ENCODE measurements around the gene MYH11.
A peak's percentile ranks its signal among the peaks of the same experiment; 100 is the strongest.
"Not testable (repeated sequence)": the region's sequence is repeated elsewhere in the genome, so short reads cannot be mapped to it uniquely, and the experiment has no call there.

MYH11 gene

GRCh38 chr16:15879255-15879811, 22.5 kb upstream of the MYH11 start:
- no peak for FAIRE-seq
- DNase-seq (ENCODE audit: low spot score): no peak

GRCh38 chr16:15876503-15876902, 19.7 kb upstream of the MYH11 start:
- FAIRE-seq (no peak), DNase-seq (ENCODE audit: low spot score) (no peak)

DNA sequence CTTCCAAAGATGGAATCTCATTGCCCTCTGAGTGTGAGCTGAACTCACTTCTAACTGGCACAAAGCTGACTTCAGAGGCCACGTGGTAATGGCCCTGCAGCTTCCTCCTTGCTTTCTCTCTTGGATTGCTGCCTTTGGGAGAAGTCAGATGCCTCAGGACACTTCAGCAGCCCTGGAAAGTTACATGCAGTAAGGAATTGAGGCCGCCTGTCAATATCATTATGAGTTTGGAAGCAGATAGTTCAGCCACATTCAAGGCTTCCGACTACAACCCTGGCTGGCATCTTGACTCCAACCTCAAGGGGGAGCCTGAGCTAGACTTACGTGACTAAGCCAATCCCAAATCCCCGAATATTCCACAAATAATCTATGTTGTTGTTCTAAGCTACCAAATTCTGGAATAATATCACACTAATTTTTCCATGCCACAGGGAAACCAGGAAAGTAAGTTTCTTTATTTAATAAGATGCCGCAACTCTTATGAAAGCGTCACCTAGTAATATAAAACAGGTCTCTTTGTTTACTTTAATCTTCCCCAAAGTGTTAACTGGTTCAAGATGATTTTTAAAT, 18.0 kb upstream of the MYH11 start:
- FAIRE-seq (no peak), DNase-seq (ENCODE audit: low spot score) (peak; percentile 31)

DNA sequence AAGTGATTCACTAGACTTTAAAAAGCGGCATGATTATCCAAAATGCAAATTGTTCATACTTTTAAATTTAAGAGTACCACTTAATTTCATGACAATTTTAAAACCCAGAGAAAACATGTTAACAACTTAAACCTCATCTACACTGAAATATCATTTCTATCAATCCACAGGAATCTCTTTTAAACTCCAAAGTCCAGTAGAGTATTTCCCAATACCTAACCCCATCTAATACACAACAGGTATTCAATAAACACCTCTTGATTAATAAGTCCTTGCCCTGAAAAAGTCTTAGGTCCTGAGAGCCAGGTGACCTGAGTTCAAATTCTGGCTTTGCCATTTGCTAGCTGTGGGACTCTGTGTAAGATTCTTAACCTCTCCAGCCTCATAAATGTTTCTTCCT, 16.9 kb upstream of the MYH11 start:
- DNase-seq (ENCODE audit: low spot score): no peak
- FAIRE-seq: no peak

DNA sequence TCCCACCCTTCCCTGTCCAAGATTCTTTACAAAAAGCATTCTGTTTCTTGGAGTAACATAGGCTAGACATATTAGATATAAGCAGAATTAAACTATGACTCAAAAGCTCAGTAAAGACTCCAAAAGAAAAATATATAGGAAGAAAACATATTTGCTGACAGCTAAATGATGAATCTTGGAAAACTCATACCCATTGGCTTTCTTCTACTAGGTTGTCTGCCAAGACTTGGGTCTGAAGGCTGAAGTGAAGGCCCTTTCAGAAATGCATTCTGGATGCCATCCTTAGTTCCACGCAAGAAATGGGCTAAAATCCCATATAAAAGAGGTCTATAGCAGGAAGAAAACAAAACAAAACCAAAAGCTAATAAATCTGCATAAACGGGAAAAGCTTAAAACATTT, 16.5 kb upstream of the MYH11 start:
- FAIRE-seq: no peak

DNA sequence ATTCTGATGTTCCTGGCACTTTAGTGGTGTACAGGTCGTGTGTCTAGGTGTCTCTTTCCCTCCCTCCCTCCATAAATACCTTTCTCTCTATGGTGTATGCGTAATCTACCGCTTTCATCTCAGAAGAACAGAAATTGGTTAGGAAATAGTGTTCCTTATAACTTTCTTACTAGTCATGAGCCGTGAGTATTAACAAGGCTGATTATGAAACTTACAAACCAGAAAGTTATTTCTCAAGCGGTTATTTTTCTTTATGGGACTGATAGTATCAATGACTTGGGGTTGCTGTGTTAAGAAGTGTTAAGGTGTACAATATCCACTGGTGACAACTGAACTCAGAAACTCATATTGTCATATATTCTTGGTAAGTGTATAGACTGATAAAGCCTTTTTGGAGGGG, 13.2 kb upstream of the MYH11 start:
- FAIRE-seq (no peak), DNase-seq (ENCODE audit: low spot score) (no peak)

More for the DNA sequence above, 16.5 kb upstream of the MYH11 start:
- no peak for DNase-seq (ENCODE audit: low spot score)

DNA sequence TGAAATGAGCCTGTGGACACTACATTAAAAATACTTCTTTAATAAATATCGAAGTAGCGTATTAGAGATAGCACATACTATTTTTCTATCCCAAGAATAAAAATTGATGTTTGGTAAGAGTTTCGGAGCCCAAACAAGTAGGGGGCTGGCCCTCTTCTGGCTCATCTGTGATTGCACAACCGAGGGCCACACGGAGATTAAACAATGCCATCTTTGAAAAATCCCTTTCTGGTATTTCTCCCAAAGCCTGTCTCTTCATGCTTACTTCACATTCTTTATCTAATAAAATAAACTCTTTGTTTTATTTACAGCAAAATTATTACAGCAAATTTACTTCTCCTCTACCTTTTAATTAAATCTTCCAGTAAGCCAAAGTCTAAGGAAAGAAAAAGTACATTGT, 9.6 kb upstream of the MYH11 start:
- FAIRE-seq: no peak
- no peak for DNase-seq (ENCODE audit: low spot score)

DNA sequence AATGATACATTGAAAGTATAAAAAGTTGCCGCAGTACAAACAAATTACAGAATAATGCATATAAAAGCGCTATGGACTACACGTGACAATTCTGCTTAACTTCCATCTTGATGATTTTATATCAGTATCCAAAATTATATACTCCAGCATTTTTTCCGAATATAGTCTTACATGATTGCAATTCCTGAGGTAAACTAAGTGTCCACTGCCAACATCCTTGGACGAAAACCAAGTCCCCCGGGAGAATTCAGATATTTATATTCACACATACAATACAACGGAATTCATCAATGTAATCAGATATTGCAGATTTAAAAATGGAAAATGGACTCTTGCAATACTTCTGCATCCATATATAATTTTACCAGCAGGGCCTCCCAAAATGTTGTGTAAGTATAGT, 8.9 kb upstream of the MYH11 start:
- DNase-seq (ENCODE audit: low spot score): no peak
- no peak for FAIRE-seq

DNA sequence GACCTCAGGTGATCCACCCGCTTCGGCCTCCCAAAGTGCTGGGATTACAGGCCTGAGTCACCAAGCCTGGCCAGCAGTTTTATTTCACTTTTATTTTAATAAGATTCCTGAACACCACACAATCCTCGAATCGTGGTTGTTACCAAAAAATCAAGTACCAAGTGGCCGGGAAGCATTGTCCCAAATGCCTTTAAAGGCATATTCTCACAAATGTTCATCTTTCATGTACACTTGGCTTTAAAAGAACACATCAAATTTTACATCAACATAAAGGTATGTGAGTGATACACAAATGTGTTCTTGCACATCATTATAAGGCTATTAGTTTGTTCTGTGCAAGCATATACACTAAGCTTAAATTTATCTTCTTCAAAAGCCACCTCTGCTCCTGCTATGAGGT, 8.1 kb upstream of the MYH11 start:
- FAIRE-seq (no peak), DNase-seq (ENCODE audit: low spot score) (no peak)

DNA sequence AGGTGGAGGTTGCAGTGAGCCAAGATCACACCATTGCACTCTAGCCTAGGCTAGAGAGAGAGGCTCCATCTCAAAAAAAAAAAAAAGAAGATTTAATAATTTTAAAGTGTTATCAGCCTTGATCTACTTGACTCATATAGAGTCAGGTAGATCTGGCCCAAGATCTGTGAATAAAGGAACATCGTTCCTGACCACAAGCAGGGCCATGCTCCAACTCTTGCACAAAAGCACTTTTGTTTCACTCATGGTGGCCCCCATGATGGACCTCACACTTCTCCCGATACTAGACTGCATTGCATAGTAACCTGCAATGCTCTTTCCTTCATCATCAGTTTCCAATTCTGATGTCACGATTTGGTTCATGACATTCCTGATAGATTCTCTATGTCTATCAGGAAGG, 5.2 kb upstream of the MYH11 start:
- no peak for DNase-seq (ENCODE audit: low spot score)

GRCh38 chr16:15858921-15859668, 2.3 kb upstream of the MYH11 start:
- no peak for DNase-seq (ENCODE audit: low spot score)
- FAIRE-seq: no peak

More for the DNA sequence above, 5.2 kb upstream of the MYH11 start:
- FAIRE-seq: no peak

GRCh38 chr16:15857724-15858560, 1.1 kb upstream of the MYH11 start:
- DNase-seq (ENCODE audit: low spot score) (no peak), FAIRE-seq (no peak)

DNA sequence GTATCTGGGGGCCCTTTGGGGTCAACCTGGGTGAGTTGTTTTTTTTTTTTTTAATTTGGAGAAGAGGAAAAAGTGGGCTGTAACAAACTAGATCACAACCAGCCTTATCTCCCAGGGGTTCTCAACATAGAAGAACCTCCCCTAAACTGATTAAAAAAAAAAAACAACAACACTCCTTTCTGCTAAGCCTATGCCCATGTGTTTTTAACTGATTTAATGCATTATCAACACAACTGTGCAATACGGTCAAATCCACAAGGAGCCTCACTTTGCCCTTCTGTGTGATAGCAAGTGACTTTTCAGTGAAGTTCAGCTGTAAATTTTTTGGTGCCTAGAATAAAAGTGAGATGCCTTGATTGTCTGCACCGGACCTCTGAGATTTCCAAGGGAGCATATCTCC, 646 bp downstream of the MYH11 start:
- no peak for FAIRE-seq
- DNase-seq (ENCODE audit: low spot score): no peak

DNA sequence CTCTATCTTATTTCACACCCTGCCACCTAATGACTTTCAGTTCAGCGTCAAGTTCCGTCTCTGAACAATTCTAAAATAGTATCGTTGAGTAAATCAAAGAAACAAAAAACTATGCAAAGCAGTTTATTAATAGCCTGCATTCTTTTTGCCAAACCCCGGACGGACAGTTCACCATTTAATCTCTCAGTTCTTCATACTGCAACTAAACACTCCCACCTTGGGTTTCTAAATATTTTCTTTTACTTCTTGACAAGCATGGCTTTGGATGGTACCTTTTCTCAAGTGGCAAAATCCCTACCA, 1.2 kb downstream of the MYH11 start:
- FAIRE-seq: no peak

DNA sequence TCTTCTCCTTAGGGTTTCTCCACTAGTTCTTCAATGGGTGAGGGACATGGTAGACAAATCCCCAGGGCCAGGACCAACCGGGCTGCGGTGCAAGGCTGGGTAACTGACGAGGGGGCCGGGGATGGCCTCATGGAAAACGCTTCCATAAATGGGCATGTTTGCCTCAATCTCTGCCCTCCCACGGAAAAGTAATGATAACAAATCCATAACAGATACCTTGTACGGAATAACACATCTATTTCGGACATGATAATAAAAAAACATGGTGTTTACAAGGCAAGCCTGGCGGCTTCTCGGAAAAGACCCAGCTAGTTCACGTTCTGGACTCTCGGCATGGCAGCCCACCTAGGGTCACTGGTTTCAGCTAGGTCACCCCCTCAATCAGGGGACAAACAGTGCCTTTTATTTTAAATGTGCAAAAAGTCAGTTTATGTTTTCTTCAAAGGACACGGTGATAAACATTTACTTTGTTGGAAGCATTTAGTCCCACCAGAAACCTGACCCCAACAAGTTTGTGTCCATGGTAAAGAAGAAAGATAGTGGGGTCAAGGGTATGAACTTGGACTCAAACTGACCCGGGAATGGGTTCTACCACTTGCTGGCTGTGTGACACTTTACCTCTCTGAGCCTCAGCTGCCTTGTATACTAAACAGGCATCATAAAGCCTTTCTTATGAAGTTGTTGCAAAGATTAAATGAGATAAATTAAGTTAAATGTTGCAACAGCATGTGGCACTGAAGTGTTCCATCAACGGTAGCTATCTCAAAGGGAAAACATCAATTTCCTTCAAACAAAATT, 1.7 kb downstream of the MYH11 start:
- DNase-seq (ENCODE audit: low spot score) (no peak), FAIRE-seq (no peak)

More for the DNA sequence above, 1.2 kb downstream of the MYH11 start:
- DNase-seq (ENCODE audit: low spot score): no peak

DNA sequence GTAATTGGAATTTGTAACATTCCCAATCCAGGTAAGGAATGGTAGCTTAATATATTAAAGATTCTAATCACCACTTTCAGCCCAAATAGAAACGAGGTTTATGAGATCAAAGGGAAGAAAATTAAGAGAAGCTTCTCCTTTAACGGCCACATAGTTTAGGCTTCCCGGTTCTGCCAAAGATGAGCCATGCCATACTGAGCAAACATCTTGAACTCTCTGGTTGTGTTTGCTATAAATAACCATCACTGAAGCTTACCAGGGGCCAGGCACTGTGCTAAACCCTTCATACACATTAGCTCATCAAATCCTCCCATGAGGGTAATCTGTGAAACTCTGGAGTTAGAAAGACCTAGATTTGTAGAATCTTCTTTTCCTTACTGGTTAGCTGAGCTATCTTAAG, 2.8 kb downstream of the MYH11 start:
- no peak for DNase-seq (ENCODE audit: low spot score)
- FAIRE-seq: no peak

DNA sequence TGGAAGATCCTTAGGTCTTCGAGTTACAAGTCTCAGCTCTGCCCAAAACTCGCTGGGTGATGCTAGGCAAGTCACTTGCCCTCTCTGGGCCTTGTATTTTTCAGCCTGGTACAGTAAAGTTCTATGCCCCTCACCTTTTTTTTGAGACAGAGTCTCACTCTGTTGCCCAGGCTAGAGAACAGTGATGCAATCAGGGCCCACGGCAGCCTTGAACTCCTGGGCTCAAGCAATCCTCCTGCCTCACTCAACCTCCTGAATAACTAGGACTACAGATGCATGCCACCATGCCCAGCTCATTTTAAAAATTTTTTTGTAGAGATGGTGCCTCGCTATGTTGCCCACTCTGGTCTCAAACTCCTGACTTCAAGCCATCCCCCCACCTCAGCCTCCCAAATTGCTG, 3.8 kb downstream of the MYH11 start:
- DNase-seq (ENCODE audit: low spot score) (no peak), FAIRE-seq (no peak)

- not testable (repeated sequence) for DNase-seq (ENCODE audit: low spot score); FAIRE-seq
Measured at GRCh38 chr16:15850555-15850954, 6.3 kb downstream of the MYH11 start.

DNA sequence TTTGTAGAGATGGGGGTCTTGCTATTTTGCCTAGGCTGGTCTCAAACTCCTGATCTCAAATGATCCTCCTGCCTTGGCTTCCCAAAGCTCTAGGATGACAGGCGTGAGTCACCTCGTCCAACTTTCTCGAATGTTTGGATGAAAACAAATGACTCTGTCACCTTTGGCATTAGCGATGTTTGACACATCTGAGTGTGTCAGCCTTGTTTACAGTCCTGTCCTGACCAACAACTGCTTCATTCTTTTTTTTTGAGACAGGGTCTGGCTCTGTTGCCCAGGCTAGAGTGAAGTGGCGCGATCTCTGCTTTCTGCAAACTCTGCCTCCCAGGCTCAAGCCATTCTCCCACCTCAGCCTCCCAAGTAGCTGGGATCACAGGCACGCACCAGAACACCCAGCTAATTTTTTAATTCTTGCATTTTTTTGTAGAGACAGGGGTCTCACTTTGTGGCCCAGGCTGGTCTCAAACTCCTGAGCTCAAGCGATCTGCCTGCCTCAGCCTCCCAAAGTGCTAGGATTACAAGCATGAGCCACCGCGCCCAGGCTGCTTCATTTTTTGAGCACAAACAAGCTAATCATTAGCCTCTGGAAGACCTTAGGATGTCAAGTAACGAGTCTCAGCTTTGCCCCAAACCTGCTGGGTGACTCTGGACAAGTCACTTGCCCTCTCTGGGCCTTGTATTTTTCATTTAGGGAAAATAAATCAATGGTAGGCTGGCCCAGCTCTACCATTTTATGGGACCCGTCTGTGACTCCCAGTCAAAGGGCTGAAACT, 7.4 kb downstream of the MYH11 start:
- no peak for FAIRE-seq

GRCh38 chr16:15847611-15848175, 9.1 kb downstream of the MYH11 start:
- no peak for DNase-seq (ENCODE audit: low spot score)

More for the DNA sequence above, 7.4 kb downstream of the MYH11 start:
- no peak for DNase-seq (ENCODE audit: low spot score)

More at GRCh38 chr16:15847611-15848175, 9.1 kb downstream of the MYH11 start:
- FAIRE-seq: no peak

Data from urothelium cell line (cell line).